Nephron (organoid): Measurements from ENCODE around the gene HIPK3.

Experiments
- H3K27ac Mint-ChIP-seq, 3 experiments: 2 replicates each; pipeline ENCODE4 v1.8.0; 2020; ENCODE audit warnings: mixed read lengths in 3 of 3, mild to moderate bottlenecking in 2 of 3, moderate library complexity in 1 of 3
- H3K27me3 Mint-ChIP-seq: 2 replicates; pipeline ENCODE4 v1.8.0; 2021; ENCODE audit warnings: low read depth, mild to moderate bottlenecking, moderate library complexity, mixed read lengths
- H3K36me3 Mint-ChIP-seq: 2 replicates; pipeline ENCODE4 v1.8.0; 2020; ENCODE audit warnings: low read depth, mixed read lengths
- H3K4me1 Mint-ChIP-seq: 2 replicates; pipeline ENCODE4 v1.8.0; 2020; ENCODE audit warnings: mixed read lengths
- H3K4me3 Mint-ChIP-seq, 3 experiments: 2 replicates each; pipeline ENCODE4 v1.8.0; 2020; ENCODE audit warnings: mild to moderate bottlenecking in 3 of 3, mixed read lengths in 3 of 3, moderate library complexity in 2 of 3
- H3K9me3 Mint-ChIP-seq: 2 replicates; pipeline ENCODE4 v1.8.0; 2020; ENCODE audit warnings: mixed read lengths
- CTCF ChIP-seq, 3 experiments: fragments of 200-600 bp; sonication (generic); IDR thresholded peaks; one replicate each; pipeline ENCODE4 v1.5.0; 2021; ENCODE audit warnings: antibody characterized with exemption in 3 of 3; ENCODE audit not compliant: unreplicated experiment in 3 of 3

Gene HIPK3

GRCh38 chr11:33325451-33325850 lies 68.3 kb downstream of the HIPK3 start:
- Mint-ChIP-seq H3K4me1 (peaks cover 46% of the 10 kb centered on the region), H3K9me3 (no peaks in the 10 kb centered on the region), H3K4me3 (no peak overlapping the region), H3K36me3 (peaks cover 5% of the 10 kb centered on the region), H3K27ac (no peak overlapping the region), H3K27me3 (no peaks in the 10 kb centered on the region)
- no peak for TF ChIP-seq CTCF (IDR thresholded peaks at IDR 0.05; ENCODE audit: unreplicated experiment in 3 of 3)

DNA sequence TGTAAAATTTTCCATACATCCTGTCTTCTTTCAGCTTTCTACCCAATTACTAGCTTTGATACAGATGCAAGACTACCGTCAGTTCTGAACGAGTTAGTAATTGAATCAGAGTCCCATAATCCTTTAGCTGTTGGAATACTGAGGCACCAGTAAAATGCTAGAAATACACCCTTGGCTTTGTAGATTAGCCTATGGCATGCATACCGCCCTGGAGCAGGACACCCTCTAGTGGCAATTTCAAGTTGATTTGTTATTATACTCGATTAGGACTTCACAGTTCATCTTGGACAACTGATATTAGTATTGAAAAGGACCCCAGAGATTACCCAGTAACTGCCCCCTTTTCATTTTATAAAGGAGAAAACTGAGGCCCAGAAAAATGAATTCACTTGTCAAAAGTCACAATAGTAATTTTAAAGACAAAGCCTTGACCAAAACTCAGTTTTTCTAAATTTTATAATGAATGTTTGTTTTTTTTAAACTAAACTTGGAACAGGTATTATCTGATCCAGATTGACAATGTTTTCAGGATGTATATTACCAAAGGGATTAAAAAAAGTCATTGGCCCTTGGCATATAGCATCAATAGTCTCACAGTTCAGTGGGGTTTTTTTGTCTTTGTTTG lies 72.6 kb downstream of the HIPK3 start:
- Mint-ChIP-seq H3K27ac (peak overlapping the region in 1 of 3 experiments; percentile 6), H3K4me1 (peaks cover 32% of the 10 kb centered on the region), H3K27me3 (no peaks in the 10 kb centered on the region), H3K36me3 (peaks cover 5% of the 10 kb centered on the region), H3K4me3 (no peak overlapping the region), H3K9me3 (no peaks in the 10 kb centered on the region)
- peak; percentile 54 to 64 (median 58) for TF ChIP-seq CTCF (IDR thresholded peaks at IDR 0.05; ENCODE audit: unreplicated experiment in 3 of 3)

DNA sequence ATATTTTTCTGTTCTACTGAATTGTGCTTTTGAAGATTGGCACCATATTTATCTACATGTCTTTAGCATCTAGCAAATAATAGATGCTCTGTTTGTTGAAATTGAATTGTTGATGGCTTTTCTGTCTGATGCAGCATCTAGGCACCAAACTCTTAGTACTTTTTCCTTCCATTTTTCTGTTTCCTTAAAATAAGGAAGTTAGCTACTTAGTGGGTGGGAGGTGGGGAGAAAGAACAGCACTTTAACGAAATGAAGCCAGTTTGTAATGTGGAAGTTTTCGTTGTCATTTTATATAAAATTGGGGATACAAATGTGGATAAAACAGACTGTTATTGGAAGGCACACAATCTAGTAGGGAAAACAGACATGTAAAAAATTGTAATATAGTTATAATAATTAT lies 76.6 kb downstream of the HIPK3 start:
- no peak overlapping the region for H3K4me3 Mint-ChIP-seq
- no peak overlapping the region for H3K27ac Mint-ChIP-seq
- no peaks in the 10 kb centered on the region for H3K27me3 Mint-ChIP-seq
- peaks cover 4% of the 10 kb centered on the region for H3K4me1 Mint-ChIP-seq
- H3K9me3 Mint-ChIP-seq: no peaks in the 10 kb centered on the region
- TF ChIP-seq CTCF (IDR thresholded peaks at IDR 0.05; ENCODE audit: unreplicated experiment in 3 of 3): no peak
- peaks cover 5% of the 10 kb centered on the region for H3K36me3 Mint-ChIP-seq

DNA sequence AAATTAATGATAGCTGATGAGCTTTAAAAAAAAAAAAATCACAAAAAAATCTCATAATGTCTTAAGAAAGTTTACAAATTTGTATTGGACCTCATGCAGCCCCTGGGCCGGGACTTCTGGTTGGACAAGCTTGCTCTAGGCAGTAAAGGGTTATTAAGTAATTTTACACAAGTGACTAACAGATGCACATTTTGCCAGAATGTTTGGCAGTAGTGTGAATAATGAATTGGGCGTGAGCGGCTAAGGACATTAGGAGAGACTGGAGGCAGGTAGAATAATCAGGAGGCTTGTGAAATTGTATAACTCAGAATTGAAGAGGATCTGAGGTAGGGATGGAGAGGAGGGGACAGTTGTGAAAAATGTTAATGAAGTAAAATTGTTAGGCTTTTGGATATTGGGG lies 77.4 kb downstream of the HIPK3 start:
- no peaks in the 10 kb centered on the region for H3K27me3 Mint-ChIP-seq
- H3K4me3 Mint-ChIP-seq: no peak overlapping the region
- peaks cover 9% of the 10 kb centered on the region for H3K36me3 Mint-ChIP-seq
- TF ChIP-seq CTCF (IDR thresholded peaks at IDR 0.05; ENCODE audit: unreplicated experiment in 3 of 3): no peak
- H3K27ac Mint-ChIP-seq: no peak overlapping the region
- H3K4me1 Mint-ChIP-seq: peaks cover 2% of the 10 kb centered on the region
- H3K9me3 Mint-ChIP-seq: no peaks in the 10 kb centered on the region

GRCh38 chr11:33339247-33339646 lies 82.1 kb downstream of the HIPK3 start:
- no peak overlapping the region for H3K27ac Mint-ChIP-seq
- no peaks in the 10 kb centered on the region for H3K9me3 Mint-ChIP-seq
- no peaks in the 10 kb centered on the region for H3K4me1 Mint-ChIP-seq
- H3K27me3 Mint-ChIP-seq: no peaks in the 10 kb centered on the region
- no peak for TF ChIP-seq CTCF (IDR thresholded peaks at IDR 0.05; ENCODE audit: unreplicated experiment in 3 of 3)
- peaks cover 24% of the 10 kb centered on the region for H3K36me3 Mint-ChIP-seq
- H3K4me3 Mint-ChIP-seq: no peak overlapping the region

- no peaks in the 10 kb centered on the region for H3K9me3 Mint-ChIP-seq
- H3K27ac Mint-ChIP-seq: no peak overlapping the region
- TF ChIP-seq CTCF (IDR thresholded peaks at IDR 0.05; ENCODE audit: unreplicated experiment in 3 of 3): peak in 1 of 3 experiments; percentile 13
- peaks cover 36% of the 10 kb centered on the region for H3K36me3 Mint-ChIP-seq
- no peaks in the 10 kb centered on the region for H3K4me1 Mint-ChIP-seq
- H3K27me3 Mint-ChIP-seq: no peaks in the 10 kb centered on the region
- no peak overlapping the region for H3K4me3 Mint-ChIP-seq
Measured at GRCh38 chr11:33344611-33345010, 87.4 kb downstream of the HIPK3 start.
